Endothelial cell of umbilical vein (primary cell): Measurements from ENCODE around the gene ANGPTL3. TPM values are rescaled to one million over a fixed set of nuclear protein-coding genes. Genes with fewer than 3 reads are reported as not detected.

ENCODE experiments used
- BruUV-seq: library from RNA; stranded (reverse); fragments of 400-500 nt; replicated peaks from 2 replicates; lab custom pipeline; 2021; lab: Mats Ljungman, UMichigan
- CTCF ChIA-PET: fragments of 300-600, 350-600 bp; sonication (Branson Sonifier 250); formaldehyde crosslinking; loops from one replicate; lab custom pipeline; 2021; ENCODE audit warnings: antibody characterized with exemption, inconsistent platforms; lab: Charles Lee
- POLR2A ChIA-PET: fragments of 300-600, 350-600 bp; sonication (Branson Sonifier 250); formaldehyde crosslinking; loops from one replicate; lab custom pipeline; 2021; ENCODE audit warnings: antibody characterized with exemption, inconsistent platforms; lab: Charles Lee
- DNase-seq: peaks from one replicate; pipeline ENCODE4 v3.0.0-alpha.2; 2011; ENCODE audit warnings: low read depth, low spot score
- FAIRE-seq: peaks from 2 replicates; lab custom pipeline; 2011; peaks lifted over from hg19 to GRCh38; lab: Jason Lieb, UNC
- H2AFZ ChIP-seq: 2 replicates; pipeline ENCODE4 v1.6.0; 2012; ENCODE audit warnings: low read depth, low read length, control low read depth, inconsistent platforms
- H3K27ac ChIP-seq: 2 replicates; pipeline ENCODE4 v1.5.1; 2011; ENCODE audit warnings: low read depth, mild to moderate bottlenecking, control low read depth, low read length, moderate library complexity; ENCODE audit not compliant: insufficient read depth
- H3K27me3 ChIP-seq, 2 experiments: 2 replicates each; pipeline versions ENCODE4 v1.6.0 to v1.6.1; 2011; ENCODE audit warnings: low read length in 2 of 2, mixed read lengths in 1 of 2; ENCODE audit not compliant: control insufficient read depth in 2 of 2, insufficient read depth in 2 of 2
- H3K36me3 ChIP-seq, 2 experiments: 2 replicates in 1 of 2; 3 replicates in 1 of 2; pipeline ENCODE4 v1.5.1; 2011; ENCODE audit warnings: low read length in 2 of 2, mild to moderate bottlenecking in 1 of 2, moderate library complexity in 1 of 2; ENCODE audit not compliant: control insufficient read depth in 2 of 2, insufficient read depth in 2 of 2; ENCODE audit errors: extremely low read depth in 1 of 2
- H3K4me1 ChIP-seq: 3 replicates; pipeline ENCODE4 v1.5.1; 2011; ENCODE audit warnings: mild to moderate bottlenecking, low read length; ENCODE audit not compliant: control insufficient read depth, insufficient read depth; ENCODE audit errors: extremely low read depth
- H3K4me2 ChIP-seq: 2 replicates; pipeline ENCODE4 v1.6.1; 2011; ENCODE audit warnings: low read length, control low read depth, mixed read lengths; ENCODE audit not compliant: insufficient read depth
- H3K4me3 ChIP-seq, 3 experiments: fragments of 200-600 bp in 1 of 3; sonication (generic), shearing (Covaris generic) in 1 of 3; replicated peaks in 1 of 3; 2 replicates each; pipeline ENCODE4 v1.5.1; 2011 to 2016; ENCODE audit warnings: control low read depth in 3 of 3, low read length in 3 of 3, mild to moderate bottlenecking in 2 of 3, inconsistent platforms in 1 of 3, low read depth in 1 of 3, moderate library complexity in 1 of 3; ENCODE audit not compliant: insufficient read depth in 1 of 3
- H3K79me2 ChIP-seq: 2 replicates; pipeline ENCODE4 v1.6.0; 2012; ENCODE audit warnings: low read length, inconsistent platforms; ENCODE audit not compliant: control insufficient read depth, insufficient read depth
- H3K9ac ChIP-seq: replicated peaks from 2 replicates; pipeline ENCODE3; 2011; ENCODE audit warnings: low read length, control low read depth; ENCODE audit not compliant: insufficient read depth; ENCODE audit errors: extremely low read depth
- H3K9me1 ChIP-seq: replicated peaks from 3 replicates; pipeline ENCODE4 v1.6.0; 2011; ENCODE audit warnings: mild to moderate bottlenecking, low read length; ENCODE audit not compliant: control insufficient read depth, insufficient read depth; ENCODE audit errors: extremely low read depth
- H3K9me3 ChIP-seq: replicated peaks from 2 replicates; pipeline ENCODE4 v1.5.1; 2012; ENCODE audit warnings: low read length, inconsistent platforms; ENCODE audit not compliant: control insufficient read depth, insufficient read depth
- H4K20me1 ChIP-seq: replicated peaks from 2 replicates; pipeline ENCODE3; 2011; ENCODE audit warnings: mild to moderate bottlenecking, low read length; ENCODE audit not compliant: control insufficient read depth, insufficient read depth; ENCODE audit errors: extremely low read depth
- CTCF ChIP-seq, 2 donors: IDR thresholded peaks; 1 replicate in 1 of 2; 2 replicates in 1 of 2; pipeline ENCODE4 v1.5.1; 2011; ENCODE audit warnings: low read length in 2 of 2, mild to moderate bottlenecking in 2 of 2, moderate library complexity in 2 of 2, control low read depth in 1 of 2, inconsistent platforms in 1 of 2, low read depth in 1 of 2; ENCODE audit not compliant: insufficient read depth in 1 of 2; ENCODE audit errors: extremely low read depth in 1 of 2
- EZH2 ChIP-seq: IDR thresholded peaks from 2 replicates; pipeline ENCODE4 v1.6.1; 2012; ENCODE audit warnings: borderline replicate concordance, low read depth, mild to moderate bottlenecking, moderate library complexity, low read length, inconsistent platforms; ENCODE audit not compliant: severe bottlenecking
- FOS ChIP-seq: IDR thresholded peaks from 2 replicates; pipeline ENCODE4 v1.6.1; 2011; ENCODE audit warnings: mild to moderate bottlenecking, low read length, moderate library complexity, borderline replicate concordance; ENCODE audit not compliant: insufficient read depth
- GATA2 ChIP-seq: IDR thresholded peaks from 2 replicates; pipeline ENCODE4 v1.7.0; 2011; ENCODE audit warnings: low read depth, mild to moderate bottlenecking, moderate library complexity, mixed read lengths, low read length; ENCODE audit not compliant: insufficient read length, insufficient read depth
- JUN ChIP-seq: IDR thresholded peaks from 2 replicates; pipeline ENCODE4 v1.6.1; 2011; ENCODE audit warnings: borderline replicate concordance, low read depth; ENCODE audit not compliant: insufficient read length, insufficient read depth
- MYC ChIP-seq: IDR thresholded peaks from one replicate; pipeline ENCODE4 v1.6.1; 2011; ENCODE audit warnings: mild to moderate bottlenecking, low read depth, low read length
- POLR2A ChIP-seq: IDR thresholded peaks from 2 replicates; pipeline ENCODE4 v1.6.1; 2012; ENCODE audit warnings: low read depth, mild to moderate bottlenecking, control low read depth, low read length
- POLR2AphosphoS5 ChIP-seq: IDR thresholded peaks from 2 replicates; pipeline ENCODE4 v1.6.1; 2012; ENCODE audit warnings: low read depth, mild to moderate bottlenecking, control low read depth, low read length, moderate library complexity; ENCODE audit not compliant: insufficient read depth
- dilution Hi-C: fragments of 300-500 bp; cut with MboI; formaldehyde crosslinking; loops from one replicate; pipeline ENCODE4 v1.15.0; 2019; ENCODE audit warnings: low sequenced_read_pairs; ENCODE audit not compliant: extremely low pct_ligation_motif_present
- intact Hi-C: fragments of 100-400 bp; cut with micrococcal nuclease; formaldehyde crosslinking; loops from one replicate; pipeline ENCODE4 v1.10.0; 2022
- polyA plus RNA-seq, 4 experiments: library from polyadenylated mRNA; depleted of rRNA in 3 of 4; stranded (reverse) in 3 of 4; unstranded in 1 of 4; fragments of >200 nt; gene quantifications; 2 replicates each; pipeline versions ENCODE4 v1.2.1 to v1.2.3, GENCODE V29; 2011 to 2012; ENCODE audit warnings: missing spikeins in 1 of 4
- total RNA-seq: library from RNA; stranded (reverse); gene quantifications from 2 replicates; pipeline ENCODE4 v1.2.3, GENCODE V29; 2021
- TF ChIP-seq, protein P1 (sequence below): IDR thresholded peaks from 2 replicates; pipeline ENCODE4 v1.6.1; 2011; ENCODE audit not compliant: insufficient read depth, insufficient read length

Gene ANGPTL3
- total and polyA plus RNA-seq, 2 donors (not counting 3 experiments of a cell fraction or from before 2014, with no cell fraction given): not detected

GRCh38 chr1:62654744-62655143 lies 57.4 kb downstream of the ANGPTL3 start:
- H3K4me1 ChIP-seq: no peaks in the 10 kb centered on the region
- no peaks in the 10 kb centered on the region for H3K9me1 ChIP-seq
- ChIA-PET CTCF (no interaction called here), POLR2A (no interaction called here)
- H3K27me3 ChIP-seq: no peaks in the 10 kb centered on the region
- DNase-seq (no peak), FAIRE-seq (no peak)
- H3K27ac ChIP-seq: no peak overlapping the region
- H3K4me2 ChIP-seq: no peak overlapping the region
- intact Hi-C loops (no loop called here), dilution Hi-C loops (no loop called here)
- H3K36me3 ChIP-seq: no peaks in the 10 kb centered on the region
- no TSS peak for BruUV-seq
- H4K20me1 ChIP-seq: no peaks in the 10 kb centered on the region
- peaks cover 15% of the 10 kb centered on the region for H3K79me2 ChIP-seq
- H3K9me3 ChIP-seq: no peaks in the 10 kb centered on the region
- no peak overlapping the region for H2AFZ ChIP-seq
- H3K4me3 ChIP-seq: no peak overlapping the region
- H3K9ac ChIP-seq: no peak overlapping the region
- no peak for TF ChIP-seq EZH2
- TF ChIP-seq CTCF (IDR thresholded peaks at IDR 0.05; ENCODE audit: extremely low read depth in 1 of 2, insufficient read depth in 1 of 2, low read depth in 1 of 2, low read length in 2 of 2): no peak
- TF ChIP-seq GATA2: no peak
- TF ChIP-seq, protein P1, sequence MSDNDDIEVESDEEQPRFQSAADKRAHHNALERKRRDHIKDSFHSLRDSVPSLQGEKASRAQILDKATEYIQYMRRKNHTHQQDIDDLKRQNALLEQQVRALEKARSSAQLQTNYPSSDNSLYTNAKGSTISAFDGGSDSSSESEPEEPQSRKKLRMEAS: no peak
- no peak for TF ChIP-seq MYC
- TF ChIP-seq POLR2A: no peak
- TF ChIP-seq POLR2AphosphoS5: no peak
- TF ChIP-seq JUN: no peak
- TF ChIP-seq FOS: no peak

Other genes starting within 250 kb of the ANGPTL3 start
- gene USP1, start 160.5 kb upstream of the ANGPTL3 start, total RNA-seq: 37.8 and 38.4 TPM in 2 replicates
- gene USP1, start 160.5 kb upstream of the ANGPTL3 start, polyA plus RNA-seq: 4.5 and 7.0 TPM in 2 replicates
- gene DOCK7, start 90.9 kb downstream of the ANGPTL3 start, total RNA-seq: 31.9 and 38.8 TPM in 2 replicates
- 8.5 and 9.4 TPM in 2 replicates for gene DOCK7, start 90.9 kb downstream of the ANGPTL3 start, polyA plus RNA-seq
- 9.5 and 11.8 TPM in 2 replicates for gene ATG4C, start 186.6 kb downstream of the ANGPTL3 start, total RNA-seq
- 1.7 and 2.8 TPM in 2 replicates for gene ATG4C, start 186.6 kb downstream of the ANGPTL3 start, polyA plus RNA-seq